Mammary epithelial cell (primary cell): ENCODE data around the gene UNC79.

Source experiments
- CTCF ChIP-seq, 2 donors: IDR thresholded peaks in 1 of 2; conservative IDR thresholded peaks in 1 of 2; 2 replicates each; pipeline ENCODE4 v1.5.1; 2011 to 2012; ENCODE audit warnings: inconsistent platforms in 2 of 2, low read length in 2 of 2, mild to moderate bottlenecking in 2 of 2, control low read depth in 1 of 2, low read depth in 1 of 2; ENCODE audit not compliant: insufficient read depth in 1 of 2; ENCODE audit errors: extremely low read depth in 1 of 2
- EZH2 ChIP-seq: IDR thresholded peaks from 2 replicates; pipeline ENCODE4 v1.6.1; 2012; ENCODE audit warnings: low read length, inconsistent platforms, borderline replicate concordance

GRCh38 chr14:93752980-93753561, 322.3 kb downstream of the UNC79 start:
- TF ChIP-seq CTCF (conservative IDR thresholded peaks at IDR 0.05 in 1 of 2, IDR thresholded peaks at IDR 0.05 in 1 of 2; ENCODE audit: extremely low read depth in 1 of 2, insufficient read depth in 1 of 2, low read depth in 1 of 2, low read length in 2 of 2) (no peak), EZH2 (no peak)
